ENCODE data around the gene PELI1.

The PELI1 gene

GRCh38 chr2:64144057-64145013 lies at the start of gene PELI1:
PELI1 (minus strand) TSS chr2:64144420; CDS start chr2:64108310, 36,110 bp downstream.
- in situ Hi-C loops (cut with HindIII; ENCODE audit: low sequenced_read_pairs) = no loop called here

- in situ Hi-C loops (cut with HindIII; ENCODE audit: low sequenced_read_pairs) = no loop called here
These were observed 49.3 kb upstream of the PELI1 start for GRCh38 chr2:64193491-64193890.

GRCh38 chr2:64192664-64193105 lies 48.5 kb upstream of the PELI1 start:
- in situ Hi-C loops (cut with HindIII; ENCODE audit: low sequenced_read_pairs) = no loop called here

DNA sequence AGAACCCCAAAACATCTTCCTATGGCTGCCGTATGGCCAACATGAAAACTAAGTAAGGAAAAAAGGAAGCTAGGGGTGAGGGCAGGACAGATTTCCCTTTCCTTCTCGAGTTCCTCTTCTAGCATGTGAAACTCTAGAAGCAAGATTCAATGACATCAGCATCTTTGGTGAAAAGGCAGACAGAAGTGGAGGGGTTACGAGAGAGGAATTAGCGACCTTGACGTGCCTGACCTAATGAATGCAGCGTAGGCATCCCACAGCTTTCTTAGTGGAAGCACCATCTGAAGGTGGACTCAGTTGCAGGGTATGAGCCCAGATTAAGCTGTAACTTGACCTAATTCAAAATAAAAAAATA lies 47.9 kb upstream of the PELI1 start:
- in situ Hi-C loops (cut with HindIII; ENCODE audit: low sequenced_read_pairs) = no loop called here

DNA sequence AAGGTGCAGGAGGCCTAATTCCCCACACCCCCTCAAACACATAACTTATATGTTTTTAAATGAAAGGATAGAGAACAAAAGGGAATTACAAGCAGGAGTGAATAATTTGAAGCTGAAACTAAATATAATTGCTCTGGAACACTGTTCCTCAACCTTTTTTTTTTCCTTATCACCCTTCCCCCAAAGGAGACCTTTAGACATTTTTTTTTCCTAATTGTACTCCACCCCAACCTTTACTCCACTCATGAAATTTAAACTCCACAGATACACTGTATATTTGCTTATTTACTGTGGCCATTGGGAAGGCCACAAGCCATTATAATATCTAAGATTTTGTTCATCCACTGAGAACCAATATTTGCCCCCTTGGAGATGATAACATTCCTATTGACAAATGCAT lies 45.4 kb upstream of the PELI1 start:
- in situ Hi-C loops (cut with HindIII; ENCODE audit: low sequenced_read_pairs) = no loop called here

GRCh38 chr2:64189167-64189566 lies 44.9 kb upstream of the PELI1 start:
- in situ Hi-C loops (cut with HindIII; ENCODE audit: low sequenced_read_pairs) = no loop called here

- in situ Hi-C loops (cut with HindIII; ENCODE audit: low sequenced_read_pairs) = no loop called here
These were observed 42.7 kb upstream of the PELI1 start for GRCh38 chr2:64186699-64187605.

DNA sequence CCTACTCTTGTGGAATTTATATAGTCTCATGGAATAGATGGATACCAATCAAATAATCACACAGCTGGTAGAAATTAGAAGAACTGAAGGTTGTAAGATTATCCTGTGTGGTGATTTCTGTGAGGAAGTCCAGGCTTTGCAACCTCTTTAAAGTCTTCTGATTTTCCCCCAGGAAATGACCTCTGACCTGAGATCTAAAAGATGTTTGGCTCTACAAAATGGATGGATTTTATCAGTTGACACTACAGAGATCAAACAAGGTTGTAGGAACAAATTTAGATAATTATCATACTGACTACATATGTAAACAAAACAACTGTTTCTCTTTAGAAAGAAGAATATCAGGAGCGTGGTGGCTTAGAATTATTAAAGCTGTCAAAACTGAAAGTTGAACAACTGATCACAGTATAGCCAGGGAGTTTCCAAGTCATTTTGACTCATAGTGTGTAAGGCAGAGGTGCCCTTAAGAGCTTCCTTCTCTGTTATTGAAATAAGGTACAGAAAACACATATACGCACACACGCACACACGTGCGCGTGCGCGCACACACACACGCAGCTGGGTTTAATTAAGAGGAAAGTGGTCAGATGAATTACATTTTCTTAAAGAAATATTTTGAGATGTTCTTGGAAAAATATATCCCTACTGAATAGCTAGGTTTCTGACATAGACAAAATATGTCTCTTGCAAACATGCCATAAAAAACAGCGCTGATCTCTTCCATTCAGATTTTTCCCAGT lies 35.5 kb upstream of the PELI1 start:
- in situ Hi-C loops (cut with HindIII; ENCODE audit: low sequenced_read_pairs) = no loop called here

- in situ Hi-C loops (cut with HindIII; ENCODE audit: low sequenced_read_pairs) = no loop called here
These were observed 33.1 kb upstream of the PELI1 start for GRCh38 chr2:64177315-64177714.

GRCh38 chr2:64175419-64176197 lies 31.4 kb upstream of the PELI1 start:
- in situ Hi-C loops (cut with HindIII; ENCODE audit: low sequenced_read_pairs) = no loop called here

DNA sequence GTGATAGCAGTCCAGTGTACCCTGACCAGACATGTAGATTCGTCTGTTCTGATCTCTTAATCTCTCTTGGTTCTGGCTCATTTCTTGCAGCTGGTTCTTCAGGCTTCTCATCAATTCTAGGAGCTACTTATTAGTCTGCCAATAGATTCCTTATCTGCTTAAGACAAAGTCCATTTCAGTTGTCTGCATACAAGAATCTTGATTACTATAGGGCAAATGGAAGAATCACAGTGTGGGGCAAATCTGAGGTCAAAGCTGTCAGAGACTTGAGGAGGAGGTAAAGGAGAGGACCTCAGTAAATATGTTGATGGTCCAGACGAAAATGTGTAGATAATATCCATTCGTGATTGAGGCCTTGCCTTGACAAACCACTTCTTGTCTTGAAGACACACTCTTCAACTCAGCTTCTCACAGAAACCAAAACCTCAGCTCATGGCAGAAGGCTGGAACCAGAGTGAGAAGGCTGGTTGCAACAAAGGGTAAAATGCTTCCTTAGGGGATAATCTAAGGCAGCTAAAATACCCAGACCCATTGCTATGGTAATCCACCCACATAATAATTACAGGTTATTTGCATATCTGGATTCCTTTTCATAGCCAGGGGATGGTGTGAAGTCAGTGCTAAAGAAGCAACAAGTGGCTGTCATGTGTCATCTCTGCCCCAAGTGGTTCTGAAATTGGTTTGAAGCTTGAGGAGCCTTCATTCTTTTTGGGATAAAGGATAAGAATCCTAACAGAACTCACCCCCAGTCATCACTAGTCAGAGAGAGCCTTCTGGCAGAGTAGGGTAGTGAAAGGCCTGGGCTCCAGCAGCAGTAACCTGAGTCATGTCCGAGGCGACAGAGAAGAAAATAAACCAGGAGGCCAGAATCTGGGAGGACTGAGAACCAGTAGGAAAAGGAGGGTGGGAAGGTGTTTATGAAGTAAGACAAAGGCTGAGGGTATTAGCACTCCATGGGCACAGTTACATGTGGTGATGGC lies 29.2 kb upstream of the PELI1 start:
- in situ Hi-C loops (cut with HindIII; ENCODE audit: low sequenced_read_pairs) = no loop called here

GRCh38 chr2:64168756-64169155 lies 24.5 kb upstream of the PELI1 start:
- in situ Hi-C loops (cut with HindIII; ENCODE audit: low sequenced_read_pairs) = no loop called here

GRCh38 chr2:64168201-64168600 lies 24.0 kb upstream of the PELI1 start:
- in situ Hi-C loops (cut with HindIII; ENCODE audit: low sequenced_read_pairs) = no loop called here

DNA sequence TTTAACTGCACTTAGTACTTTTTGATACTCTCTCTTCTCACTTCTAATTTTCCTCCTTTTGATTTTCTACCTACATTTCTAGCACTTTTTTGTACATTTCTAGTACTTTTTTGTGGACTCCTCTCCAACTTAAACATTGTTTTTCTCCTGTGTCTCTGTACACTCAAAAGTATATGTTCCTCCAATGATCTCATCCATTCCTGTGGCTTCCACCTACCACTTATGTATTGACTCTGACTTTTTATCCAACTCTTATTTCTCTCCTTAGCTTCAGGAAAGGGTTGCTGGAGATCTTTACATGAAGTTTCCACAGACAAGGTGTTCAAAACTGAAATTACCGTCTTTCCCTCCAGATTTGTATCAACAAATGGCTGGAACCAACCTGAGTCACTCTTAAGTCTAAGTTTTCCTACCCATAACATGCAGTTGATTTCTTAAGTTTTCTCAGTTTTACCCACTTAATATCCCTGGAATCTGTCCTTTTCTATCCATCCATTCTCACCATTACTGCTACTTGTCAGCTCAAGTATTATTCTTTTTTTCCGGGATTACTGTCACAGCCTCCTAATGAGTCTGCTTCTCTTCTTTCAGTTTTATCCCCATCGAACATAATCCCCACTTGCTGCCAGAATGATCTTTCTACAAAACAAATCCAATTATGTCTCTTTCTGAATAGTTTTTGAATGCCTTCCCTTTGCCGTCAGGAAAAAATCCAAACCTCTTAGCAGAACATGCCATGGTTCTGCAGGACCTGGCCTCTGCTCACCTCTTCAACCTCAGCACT lies 22.6 kb upstream of the PELI1 start:
- in situ Hi-C loops (cut with HindIII; ENCODE audit: low sequenced_read_pairs) = no loop called here

GRCh38 chr2:64166212-64166611 lies 22.0 kb upstream of the PELI1 start:
- in situ Hi-C loops (cut with HindIII; ENCODE audit: low sequenced_read_pairs) = no loop called here

GRCh38 chr2:64165706-64166105 lies 21.5 kb upstream of the PELI1 start:
- in situ Hi-C loops (cut with HindIII; ENCODE audit: low sequenced_read_pairs) = no loop called here

DNA sequence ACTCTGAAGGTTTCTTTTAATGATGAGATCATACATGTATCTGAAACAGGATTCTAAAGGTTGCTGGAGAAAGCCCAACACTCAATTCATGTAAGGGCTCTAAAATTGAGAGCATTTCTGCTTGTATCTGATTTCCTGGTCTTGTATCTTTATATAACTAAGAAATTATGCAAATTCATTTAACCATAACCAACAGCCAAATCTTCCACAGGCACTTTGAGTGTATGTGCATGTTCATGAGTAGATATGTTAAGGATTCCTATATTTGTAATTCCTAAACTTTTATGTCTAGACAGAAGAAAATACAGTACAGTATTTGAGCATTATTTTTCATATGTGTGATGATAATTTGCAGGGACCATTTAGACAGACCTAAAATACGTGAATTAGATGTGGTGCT lies 20.4 kb upstream of the PELI1 start:
- in situ Hi-C loops (cut with HindIII; ENCODE audit: low sequenced_read_pairs) = no loop called here

- in situ Hi-C loops (cut with HindIII; ENCODE audit: low sequenced_read_pairs) = no loop called here
These were observed 18.3 kb upstream of the PELI1 start for GRCh38 chr2:64162516-64162915.
